Sigmoid colon (tissue), 4 donors: ENCODE results near the gene UBN1.

Experiments used
- CTCF ChIP-seq, 4 experiments: fragments of 450-650 bp in 3 of 4; fragments of 200-600 bp in 1 of 4; IDR thresholded peaks; one replicate each; pipeline ENCODE4 v1.5.1; 2016 to 2019; ENCODE audit warnings: antibody characterized with exemption in 4 of 4, mild to moderate bottlenecking in 3 of 4, moderate library complexity in 2 of 4
- EP300 ChIP-seq, 4 donors: sonication (generic); formaldehyde crosslinking; IDR thresholded peaks; one replicate each; pipeline ENCODE4 v1.6.1; 2017; ENCODE audit warnings: antibody characterized with exemption in 4 of 4
- POLR2AphosphoS5 ChIP-seq, 4 donors: sonication (generic); formaldehyde crosslinking; IDR thresholded peaks; one replicate each; pipeline ENCODE4 v1.6.1; 2017; ENCODE audit warnings: antibody characterized with exemption in 4 of 4

GRCh38 chr16:4898811-4899473, 51.7 kb downstream of the UBN1 start:
- no peak for TF ChIP-seq CTCF (IDR thresholded peaks at IDR 0.05)
- TF ChIP-seq POLR2AphosphoS5 (IDR thresholded peaks at IDR 0.05) = no peak
- TF ChIP-seq EP300 (IDR thresholded peaks at IDR 0.05) = no peak
